ENCODE results near the gene MBNL1. TPM values are rescaled to one million over a fixed set of nuclear protein-coding genes. Genes with fewer than 3 reads are reported as not detected.

Gene MBNL1
- total RNA-seq, 1 experiment from 2014 or later, result 117 TPM

GRCh38 chr3:152279479-152279878 lies 10.8 kb downstream of the MBNL1 start:
- H3K4me3 ChIP-seq (ENCODE audit: low read depth, low read length, poor library complexity, severe bottlenecking), result no peak overlapping the region
- TF ChIP-seq EZH2 (IDR thresholded peaks at IDR 0.05; ENCODE audit: borderline replicate concordance, low read depth, low read length, poor library complexity, severe bottlenecking), result no peak
- TF ChIP-seq CTCF (conservative IDR thresholded peaks at IDR 0.05; ENCODE audit: low read depth, low read length), result no peak
- H3K4me1 ChIP-seq (ENCODE audit: insufficient read depth, low read length, poor library complexity, severe bottlenecking), result peaks cover 40% of the 10 kb centered on the region
- no peaks in the 10 kb centered on the region for H3K27me3 ChIP-seq (replicated peaks; ENCODE audit: insufficient read depth, low read depth, low read length, poor library complexity)
- H3K36me3 ChIP-seq (ENCODE audit: insufficient read depth, low read length, poor library complexity, severe bottlenecking), result no peaks in the 10 kb centered on the region
- BruUV-seq (replicated peaks), result no TSS peak
- H3K9me3 ChIP-seq (ENCODE audit: low read depth, low read length, poor library complexity, severe bottlenecking), result no peaks in the 10 kb centered on the region
- intact Hi-C loops (cut with micrococcal nuclease; ENCODE audit: unreplicated experiment), result no loop called here
- no peak for DNase-seq (ENCODE audit: low spot score)
- CTCF ChIA-PET, result no interaction called here
- no peak overlapping the region for H3K27ac ChIP-seq (ENCODE audit: low read depth, low read length, poor library complexity, severe bottlenecking)
- POLR2A ChIA-PET (ENCODE audit: low non-redundant PET), result no interaction called here

GRCh38 chr3:152280539-152280938 lies 11.8 kb downstream of the MBNL1 start:
- ChIA-PET CTCF (no interaction called here), POLR2A (ENCODE audit: low non-redundant PET) (interaction anchor here (0.6 kb wide), 1 partner anchor 16 kb away, joined by 11 read pairs; no protein-coding TSS in a partner anchor)
- no peak overlapping the region for H3K27ac ChIP-seq (ENCODE audit: low read depth, low read length, poor library complexity, severe bottlenecking)

GRCh38 chr3:152281133-152281713 lies 12.5 kb downstream of the MBNL1 start:
- Histone ChIP-seq H3K9me3 (ENCODE audit: low read depth, low read length, poor library complexity, severe bottlenecking) (no peaks in the 10 kb centered on the region), H3K4me3 (ENCODE audit: low read depth, low read length, poor library complexity, severe bottlenecking) (no peak overlapping the region), H3K27me3 (replicated peaks; ENCODE audit: insufficient read depth, low read depth, low read length, poor library complexity) (no peaks in the 10 kb centered on the region), H3K4me1 (ENCODE audit: insufficient read depth, low read length, poor library complexity, severe bottlenecking) (peaks cover 40% of the 10 kb centered on the region), H3K36me3 (ENCODE audit: insufficient read depth, low read length, poor library complexity, severe bottlenecking) (no peaks in the 10 kb centered on the region), H3K27ac (ENCODE audit: low read depth, low read length, poor library complexity, severe bottlenecking) (peak overlapping the region; percentile 17)
- no TSS peak for BruUV-seq (replicated peaks)
- DNase-seq (ENCODE audit: low spot score), result no peak
- TF ChIP-seq CTCF (conservative IDR thresholded peaks at IDR 0.05; ENCODE audit: low read depth, low read length) (no peak), EZH2 (IDR thresholded peaks at IDR 0.05; ENCODE audit: borderline replicate concordance, low read depth, low read length, poor library complexity, severe bottlenecking) (no peak)
- ChIA-PET POLR2A (ENCODE audit: low non-redundant PET) (interaction anchor here (0.6 kb wide), 1 partner anchor 16 kb away, joined by 11 read pairs; no protein-coding TSS in a partner anchor), CTCF (no interaction called here)
- intact Hi-C loops (cut with micrococcal nuclease; ENCODE audit: unreplicated experiment), result no loop called here

More at GRCh38 chr3:152280539-152280938, 11.8 kb downstream of the MBNL1 start:
- no peak for DNase-seq (ENCODE audit: low spot score)
- Histone ChIP-seq H3K4me1 (ENCODE audit: insufficient read depth, low read length, poor library complexity, severe bottlenecking) (peaks cover 40% of the 10 kb centered on the region), H3K4me3 (ENCODE audit: low read depth, low read length, poor library complexity, severe bottlenecking) (no peak overlapping the region), H3K9me3 (ENCODE audit: low read depth, low read length, poor library complexity, severe bottlenecking) (no peaks in the 10 kb centered on the region), H3K27me3 (replicated peaks; ENCODE audit: insufficient read depth, low read depth, low read length, poor library complexity) (no peaks in the 10 kb centered on the region), H3K36me3 (ENCODE audit: insufficient read depth, low read length, poor library complexity, severe bottlenecking) (no peaks in the 10 kb centered on the region)
- intact Hi-C loops (cut with micrococcal nuclease; ENCODE audit: unreplicated experiment), result no loop called here
- BruUV-seq (replicated peaks), result no TSS peak
- TF ChIP-seq EZH2 (IDR thresholded peaks at IDR 0.05; ENCODE audit: borderline replicate concordance, low read depth, low read length, poor library complexity, severe bottlenecking), result no peak
- TF ChIP-seq CTCF (conservative IDR thresholded peaks at IDR 0.05; ENCODE audit: low read depth, low read length), result no peak
